Osteoblast (primary cell): Measurements from ENCODE around the gene CALCB. TPM values are rescaled to one million over a fixed set of nuclear protein-coding genes. Genes with fewer than 3 reads are reported as not detected.
A peak's percentile ranks its signal among the peaks of the same experiment; 100 is the strongest.

Experiments used
- DNase-seq: peaks from one replicate; pipeline ENCODE4 v3.0.0; 2011; ENCODE audit warnings: low spot score, mixed read lengths; ENCODE audit not compliant: insufficient read length; ENCODE audit errors: missing footprints
- H2AFZ ChIP-seq: 2 replicates; pipeline ENCODE4 v1.6.0; 2011; ENCODE audit warnings: mild to moderate bottlenecking, low read length
- H3K27ac ChIP-seq: 2 replicates; pipeline ENCODE4 v1.5.1; 2011; ENCODE audit warnings: mild to moderate bottlenecking, low read depth, low read length, moderate library complexity
- H3K27me3 ChIP-seq: 2 replicates; pipeline ENCODE4 v1.6.0; 2012; ENCODE audit warnings: mild to moderate bottlenecking, control low read depth, inconsistent platforms, low read length, moderate library complexity; ENCODE audit not compliant: insufficient read depth
- H3K36me3 ChIP-seq: 2 replicates; pipeline ENCODE4 v1.5.1; 2011; ENCODE audit warnings: mild to moderate bottlenecking, low read length, control low read depth, moderate library complexity; ENCODE audit not compliant: insufficient read depth
- H3K4me1 ChIP-seq: 2 replicates; pipeline ENCODE4 v1.5.1; 2011; ENCODE audit warnings: mild to moderate bottlenecking, low read length, control low read depth, moderate library complexity; ENCODE audit not compliant: insufficient read depth
- H3K4me2 ChIP-seq: 2 replicates; pipeline ENCODE4 v1.6.0; 2011; ENCODE audit warnings: mild to moderate bottlenecking, low read length; ENCODE audit not compliant: insufficient read depth
- H3K4me3 ChIP-seq: fragments of 200-600 bp; sonication (generic); 3 replicates; pipeline ENCODE4 v1.5.1; 2012; ENCODE audit warnings: mild to moderate bottlenecking, low read length, inconsistent platforms; ENCODE audit not compliant: insufficient read depth
- H3K79me2 ChIP-seq: 2 replicates; pipeline ENCODE4 v1.6.0; 2012; ENCODE audit warnings: mild to moderate bottlenecking, low read length, control low read depth, inconsistent platforms; ENCODE audit not compliant: insufficient read depth
- H3K9me3 ChIP-seq: 2 replicates; pipeline ENCODE4 v1.5.1; 2011; ENCODE audit warnings: low read depth, low read length, control low read depth
- H4K20me1 ChIP-seq: 2 replicates; pipeline ENCODE4 v1.6.0; 2012; ENCODE audit warnings: mild to moderate bottlenecking, low read length, control low read depth; ENCODE audit not compliant: insufficient read depth
- total RNA-seq: library from RNA; depleted of rRNA; stranded (reverse); fragments of >200 nt; gene quantifications from 2 replicates; pipeline ENCODE4 v1.2.3, GENCODE V29; 2012
- TF ChIP-seq, protein P1 (sequence below): IDR thresholded peaks from 2 replicates; pipeline ENCODE4 v1.5.1; 2011; ENCODE audit warnings: mild to moderate bottlenecking, low read depth, low read length, moderate library complexity; ENCODE audit errors: extremely low read depth

CALCB gene
- total RNA-seq, 1 donor: not detected

- no peak for DNase-seq
- Histone ChIP-seq H3K9me3 (no peaks in the 10 kb centered on the region), H3K27ac (no peak overlapping the region), H3K4me2 (no peak overlapping the region), H3K4me1 (peaks cover 30% of the 10 kb centered on the region), H3K27me3 (no peaks in the 10 kb centered on the region), H4K20me1 (no peaks in the 10 kb centered on the region), H3K4me3 (no peak overlapping the region), H3K79me2 (no peaks in the 10 kb centered on the region), H3K36me3 (no peaks in the 10 kb centered on the region), H2AFZ (no peak overlapping the region)
- TF ChIP-seq, protein P1, sequence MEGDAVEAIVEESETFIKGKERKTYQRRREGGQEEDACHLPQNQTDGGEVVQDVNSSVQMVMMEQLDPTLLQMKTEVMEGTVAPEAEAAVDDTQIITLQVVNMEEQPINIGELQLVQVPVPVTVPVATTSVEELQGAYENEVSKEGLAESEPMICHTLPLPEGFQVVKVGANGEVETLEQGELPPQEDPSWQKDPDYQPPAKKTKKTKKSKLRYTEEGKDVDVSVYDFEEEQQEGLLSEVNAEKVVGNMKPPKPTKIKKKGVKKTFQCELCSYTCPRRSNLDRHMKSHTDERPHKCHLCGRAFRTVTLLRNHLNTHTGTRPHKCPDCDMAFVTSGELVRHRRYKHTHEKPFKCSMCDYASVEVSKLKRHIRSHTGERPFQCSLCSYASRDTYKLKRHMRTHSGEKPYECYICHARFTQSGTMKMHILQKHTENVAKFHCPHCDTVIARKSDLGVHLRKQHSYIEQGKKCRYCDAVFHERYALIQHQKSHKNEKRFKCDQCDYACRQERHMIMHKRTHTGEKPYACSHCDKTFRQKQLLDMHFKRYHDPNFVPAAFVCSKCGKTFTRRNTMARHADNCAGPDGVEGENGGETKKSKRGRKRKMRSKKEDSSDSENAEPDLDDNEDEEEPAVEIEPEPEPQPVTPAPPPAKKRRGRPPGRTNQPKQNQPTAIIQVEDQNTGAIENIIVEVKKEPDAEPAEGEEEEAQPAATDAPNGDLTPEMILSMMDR: no peak
Observed at GRCh38 chr11:15109602-15110001, 36.2 kb downstream of the CALCB start.

DNA sequence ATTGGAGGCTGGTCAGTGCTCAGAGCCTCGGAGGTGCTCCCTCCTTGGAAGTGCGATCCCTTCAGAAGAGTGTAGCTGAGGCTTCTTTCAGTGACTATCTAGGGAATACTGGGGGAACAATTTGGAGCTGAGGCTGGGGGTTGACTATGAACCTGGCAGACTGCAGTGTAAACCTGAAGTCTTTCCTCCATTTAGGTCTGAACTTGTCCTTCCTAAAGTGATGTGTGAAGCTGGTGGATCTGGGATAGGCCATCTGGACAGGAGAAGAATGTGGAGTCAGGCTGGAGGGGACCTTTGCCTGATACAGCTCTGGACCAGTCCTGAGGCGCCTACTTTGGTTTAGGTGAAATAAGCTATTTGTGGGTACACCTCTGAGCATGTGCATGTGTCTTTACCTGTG, 37.8 kb downstream of the CALCB start:
- Histone ChIP-seq H3K27ac (no peak overlapping the region), H3K4me2 (no peak overlapping the region), H3K9me3 (no peaks in the 10 kb centered on the region), H3K79me2 (no peaks in the 10 kb centered on the region), H3K27me3 (no peaks in the 10 kb centered on the region), H2AFZ (no peak overlapping the region), H3K4me1 (peaks cover 23% of the 10 kb centered on the region), H3K4me3 (no peak overlapping the region), H3K36me3 (no peaks in the 10 kb centered on the region), H4K20me1 (no peaks in the 10 kb centered on the region)
- no peak for DNase-seq
- TF ChIP-seq, protein P1: no peak

DNA sequence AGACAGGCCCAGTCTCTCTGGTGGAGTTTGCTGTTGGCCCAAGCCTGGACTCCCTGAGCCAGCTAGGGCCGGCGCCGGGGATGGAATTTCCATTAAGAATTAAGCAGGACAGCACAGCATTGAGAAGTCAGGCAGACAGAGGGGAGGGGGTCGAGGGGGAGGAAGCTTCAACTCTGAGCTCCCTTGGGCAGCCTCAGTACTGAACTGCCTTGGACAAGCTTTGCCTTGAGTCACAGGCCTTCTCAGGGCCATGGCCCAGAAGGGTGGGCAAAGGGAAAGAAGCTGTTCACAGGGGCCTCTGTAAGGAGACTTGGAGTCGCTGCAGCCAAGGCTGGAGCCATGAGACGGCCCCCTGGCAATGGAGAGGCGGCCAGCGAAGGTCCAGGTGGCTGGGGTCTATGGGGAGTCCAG, 38.7 kb downstream of the CALCB start:
- Histone ChIP-seq H2AFZ (no peak overlapping the region), H3K27me3 (no peaks in the 10 kb centered on the region), H3K27ac (no peak overlapping the region), H3K36me3 (no peaks in the 10 kb centered on the region), H3K4me2 (no peak overlapping the region), H3K4me3 (no peak overlapping the region), H3K79me2 (no peaks in the 10 kb centered on the region), H4K20me1 (no peaks in the 10 kb centered on the region), H3K4me1 (peaks cover 14% of the 10 kb centered on the region), H3K9me3 (no peaks in the 10 kb centered on the region)
- DNase-seq: peak; percentile 73
- TF ChIP-seq, protein P1: no peak

- TF ChIP-seq, protein P1: no peak
- Histone ChIP-seq H4K20me1 (no peaks in the 10 kb centered on the region), H3K4me1 (peaks cover 2% of the 10 kb centered on the region), H3K4me2 (no peak overlapping the region), H3K79me2 (no peaks in the 10 kb centered on the region), H3K36me3 (no peaks in the 10 kb centered on the region), H3K9me3 (no peaks in the 10 kb centered on the region), H3K4me3 (no peak overlapping the region), H3K27me3 (no peaks in the 10 kb centered on the region), H3K27ac (no peak overlapping the region), H2AFZ (no peak overlapping the region)
- no peak for DNase-seq
Observed at GRCh38 chr11:15113381-15113780, 40.0 kb downstream of the CALCB start.
